ENCODE data around the gene ZNF462.
A peak's percentile ranks its signal among the peaks of the same experiment; 100 is the strongest.
"Not testable (repeated sequence)": the region's sequence is repeated elsewhere in the genome, so short reads cannot be mapped to it uniquely, and the experiment has no call there.

ZNF462 gene

DNA sequence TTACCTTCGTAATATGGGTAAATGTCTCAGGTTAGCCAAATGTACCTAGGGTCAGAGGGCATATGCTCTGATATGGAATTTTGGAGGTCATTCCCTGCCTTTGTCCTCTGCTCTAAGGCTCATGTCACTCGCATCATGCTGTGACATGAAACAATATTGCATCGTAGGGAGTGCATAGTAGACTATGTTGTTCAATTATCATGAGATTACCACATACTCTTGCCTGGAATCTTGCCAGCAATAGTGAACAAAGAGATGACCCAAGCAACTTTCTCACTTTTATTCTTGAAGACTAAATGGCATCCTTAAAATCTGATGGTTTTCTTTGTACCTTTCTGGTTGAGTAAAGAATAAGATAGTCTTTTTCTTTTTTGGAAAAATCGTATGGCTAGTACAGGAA, 27.6 kb downstream of the ZNF462 start:
- no peak for DNase-seq (ENCODE audit: extremely low spot score)
- POLR2A ChIA-PET: no interaction called here
- no peak for TF ChIP-seq LEF1 (IDR thresholded peaks at IDR 0.05; ENCODE audit: borderline replicate concordance)
- TF ChIP-seq HDGF (IDR thresholded peaks at IDR 0.05; ENCODE audit: borderline replicate concordance): no peak
- TF ChIP-seq NFRKB (IDR thresholded peaks at IDR 0.05): no peak
- no peak for TF ChIP-seq SUZ12 (IDR thresholded peaks at IDR 0.05)
- no peak for TF ChIP-seq SP1 (IDR thresholded peaks at IDR 0.05)
- TF ChIP-seq L3MBTL2 (conservative IDR thresholded peaks at IDR 0.05): no peak
- TF ChIP-seq ELF4 (IDR thresholded peaks at IDR 0.05): no peak
- CTCF ChIA-PET: interaction anchor here (0.7 kb wide), 1 partner anchor 588 kb away, joined by 3 read pairs; no protein-coding TSS in a partner anchor

DNA sequence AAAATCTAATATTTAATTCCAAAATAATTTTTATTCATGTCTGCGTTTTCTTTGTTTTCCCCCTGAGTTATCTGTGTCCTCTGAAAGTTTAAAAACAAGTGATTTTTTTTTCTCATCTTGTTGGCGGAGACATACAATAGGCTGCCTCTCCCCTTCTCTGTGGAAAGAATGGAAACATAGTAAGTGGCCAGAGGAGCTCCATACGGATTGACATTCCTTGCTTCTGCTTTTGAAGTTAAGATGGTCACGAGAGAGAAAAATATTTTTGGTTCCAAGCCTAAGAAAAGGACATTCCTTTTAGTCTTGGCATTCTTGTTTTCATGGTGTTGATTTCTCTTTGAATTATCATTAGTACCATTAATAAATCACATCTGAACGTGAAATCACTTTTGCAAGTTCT, 28.3 kb downstream of the ZNF462 start:
- no peak for DNase-seq (ENCODE audit: extremely low spot score)
- no peak for TF ChIP-seq BHLHE40 (IDR thresholded peaks at IDR 0.05; ENCODE audit: borderline replicate concordance)
- TF ChIP-seq ZNF384 (IDR thresholded peaks at IDR 0.05): no peak
- TF ChIP-seq SP1 (IDR thresholded peaks at IDR 0.05): no peak
- no peak for TF ChIP-seq TARDBP (IDR thresholded peaks at IDR 0.05)
- TF ChIP-seq NFRKB (IDR thresholded peaks at IDR 0.05): no peak
- no peak for TF ChIP-seq L3MBTL2 (conservative IDR thresholded peaks at IDR 0.05)
- no peak for TF ChIP-seq SUZ12 (IDR thresholded peaks at IDR 0.05)
- no peak for TF ChIP-seq FOXK2 (IDR thresholded peaks at IDR 0.05)
- TF ChIP-seq LEF1 (IDR thresholded peaks at IDR 0.05; ENCODE audit: borderline replicate concordance): no peak
- TF ChIP-seq HDGF (IDR thresholded peaks at IDR 0.05; ENCODE audit: borderline replicate concordance): no peak
- TF ChIP-seq FOXM1 (IDR thresholded peaks at IDR 0.05; ENCODE audit: borderline replicate concordance): no peak
- POLR2A ChIA-PET: no interaction called here
- CTCF ChIA-PET: interaction anchor here (0.7 kb wide), 1 partner anchor 587 kb away, joined by 3 read pairs; no protein-coding TSS in a partner anchor

DNA sequence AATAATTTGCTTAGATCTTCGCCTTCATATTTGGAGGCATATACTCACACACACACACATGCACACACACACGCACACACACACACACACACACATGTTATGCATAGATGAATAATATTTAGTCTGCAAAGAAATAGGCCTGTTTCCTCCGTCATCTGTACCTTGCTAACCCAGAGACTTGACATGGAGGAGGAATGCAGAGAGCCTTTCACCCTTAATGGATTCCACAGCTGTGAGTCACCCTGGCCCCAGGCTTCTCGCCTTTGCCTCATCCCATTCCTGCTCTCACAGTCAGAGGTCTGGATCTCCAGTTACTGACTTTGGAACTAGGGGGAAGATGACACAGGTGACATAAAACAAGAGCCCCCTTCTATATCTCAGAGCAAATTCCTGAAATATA, 29.7 kb downstream of the ZNF462 start:
- no peak for TF ChIP-seq SP1 (IDR thresholded peaks at IDR 0.05)
- TF ChIP-seq CTBP1 (IDR thresholded peaks at IDR 0.05; ENCODE audit: borderline replicate concordance): no peak
- no peak for TF ChIP-seq HDGF (IDR thresholded peaks at IDR 0.05; ENCODE audit: borderline replicate concordance)
- no peak for TF ChIP-seq L3MBTL2 (conservative IDR thresholded peaks at IDR 0.05)
- TF ChIP-seq BHLHE40 (IDR thresholded peaks at IDR 0.05; ENCODE audit: borderline replicate concordance): no peak
- no peak for TF ChIP-seq LEF1 (IDR thresholded peaks at IDR 0.05; ENCODE audit: borderline replicate concordance)
- TF ChIP-seq SUZ12 (IDR thresholded peaks at IDR 0.05): no peak
- no peak for TF ChIP-seq ZNF384 (IDR thresholded peaks at IDR 0.05)
- no peak for TF ChIP-seq FOXM1 (IDR thresholded peaks at IDR 0.05; ENCODE audit: borderline replicate concordance)
- TF ChIP-seq NFRKB (IDR thresholded peaks at IDR 0.05): no peak
- TF ChIP-seq, protein P1, sequence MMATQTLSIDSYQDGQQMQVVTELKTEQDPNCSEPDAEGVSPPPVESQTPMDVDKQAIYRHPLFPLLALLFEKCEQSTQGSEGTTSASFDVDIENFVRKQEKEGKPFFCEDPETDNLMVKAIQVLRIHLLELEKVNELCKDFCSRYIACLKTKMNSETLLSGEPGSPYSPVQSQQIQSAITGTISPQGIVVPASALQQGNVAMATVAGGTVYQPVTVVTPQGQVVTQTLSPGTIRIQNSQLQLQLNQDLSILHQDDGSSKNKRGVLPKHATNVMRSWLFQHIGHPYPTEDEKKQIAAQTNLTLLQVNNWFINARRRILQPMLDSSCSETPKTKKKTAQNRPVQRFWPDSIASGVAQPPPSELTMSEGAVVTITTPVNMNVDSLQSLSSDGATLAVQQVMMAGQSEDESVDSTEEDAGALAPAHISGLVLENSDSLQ (IDR thresholded peaks at IDR 0.05): no peak
- no peak for TF ChIP-seq FOXA1 (IDR thresholded peaks at IDR 0.05)
- POLR2A ChIA-PET: no interaction called here
- peak; percentile 48 for DNase-seq (ENCODE audit: extremely low spot score)
- CTCF ChIA-PET: interaction anchor here (0.6 kb wide), 1 partner anchor 13 kb away, joined by 3 read pairs; no protein-coding TSS in a partner anchor

- no peak for DNase-seq (ENCODE audit: extremely low spot score)
- CTCF ChIA-PET: interaction anchor here (0.6 kb wide), 1 partner anchor 12 kb away, joined by 3 read pairs; no protein-coding TSS in a partner anchor
- POLR2A ChIA-PET: no interaction called here
- TF ChIP-seq SUZ12 (IDR thresholded peaks at IDR 0.05) (no peak), CTBP1 (IDR thresholded peaks at IDR 0.05; ENCODE audit: borderline replicate concordance) (no peak), SP1 (IDR thresholded peaks at IDR 0.05) (no peak), LEF1 (IDR thresholded peaks at IDR 0.05; ENCODE audit: borderline replicate concordance) (no peak), FOXA1 (IDR thresholded peaks at IDR 0.05) (no peak), FOXK2 (IDR thresholded peaks at IDR 0.05) (no peak), BHLHE40 (IDR thresholded peaks at IDR 0.05; ENCODE audit: borderline replicate concordance) (no peak), TARDBP (IDR thresholded peaks at IDR 0.05) (no peak), L3MBTL2 (conservative IDR thresholded peaks at IDR 0.05) (no peak), ELF4 (IDR thresholded peaks at IDR 0.05) (no peak), HDGF (IDR thresholded peaks at IDR 0.05; ENCODE audit: borderline replicate concordance) (no peak), ZNF384 (IDR thresholded peaks at IDR 0.05) (no peak), ARNT (IDR thresholded peaks at IDR 0.05) (no peak)
These were observed 30.1 kb downstream of the ZNF462 start for GRCh38 chr9:106893088-106893487.

DNA sequence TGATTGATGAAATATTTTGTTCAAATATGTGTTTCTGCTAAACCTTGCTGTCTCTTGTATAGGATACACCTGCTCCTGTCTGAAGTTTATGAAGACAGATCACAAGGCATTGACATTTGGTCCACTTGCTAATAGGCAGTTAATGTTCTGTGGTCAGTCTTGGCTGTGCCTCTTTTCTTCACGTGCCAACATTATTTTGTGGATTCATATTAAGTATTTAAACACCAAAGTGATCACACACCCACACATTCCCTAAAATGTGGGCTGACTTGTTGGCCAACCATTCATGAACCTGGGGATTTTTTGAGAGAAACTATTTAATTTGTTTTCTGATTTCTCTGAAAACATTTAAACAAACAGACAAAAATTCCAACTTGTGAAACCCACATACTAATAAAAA, 33.7 kb downstream of the ZNF462 start:
- DNase-seq (ENCODE audit: extremely low spot score): no peak
- ChIA-PET POLR2A (no interaction called here), CTCF (no interaction called here)
- no peak for TF ChIP-seq BHLHE40 (IDR thresholded peaks at IDR 0.05; ENCODE audit: borderline replicate concordance)
- TF ChIP-seq FOXA1 (IDR thresholded peaks at IDR 0.05): no peak
- TF ChIP-seq L3MBTL2 (conservative IDR thresholded peaks at IDR 0.05): no peak
- TF ChIP-seq ZNF384 (IDR thresholded peaks at IDR 0.05): no peak
- no peak for TF ChIP-seq FOXM1 (IDR thresholded peaks at IDR 0.05; ENCODE audit: borderline replicate concordance)
- TF ChIP-seq, protein P1 (IDR thresholded peaks at IDR 0.05): no peak
- no peak for TF ChIP-seq ARNT (IDR thresholded peaks at IDR 0.05)
- no peak for TF ChIP-seq HDGF (IDR thresholded peaks at IDR 0.05; ENCODE audit: borderline replicate concordance)

DNA sequence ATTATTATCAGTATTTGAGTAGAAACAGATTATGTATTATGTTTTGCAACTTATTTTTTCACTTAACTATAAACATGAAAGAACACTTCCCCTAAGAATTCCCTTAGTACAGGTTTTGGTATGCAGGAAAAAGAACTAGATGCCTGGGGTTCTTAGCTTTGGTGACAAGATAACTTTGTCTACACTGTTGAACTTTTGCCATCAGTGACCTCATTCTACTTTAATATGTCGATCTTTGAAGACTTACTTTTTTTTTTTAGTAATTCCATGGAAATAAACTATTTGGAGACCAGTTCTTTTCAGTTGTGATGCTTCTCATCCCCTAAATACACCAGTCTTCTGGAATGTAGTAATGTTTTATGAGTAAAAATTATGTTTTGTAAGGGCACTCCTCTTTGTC, 34.3 kb downstream of the ZNF462 start:
- ChIA-PET CTCF (no interaction called here), POLR2A (no interaction called here)
- no peak for DNase-seq (ENCODE audit: extremely low spot score)
- no peak for TF ChIP-seq HDGF (IDR thresholded peaks at IDR 0.05; ENCODE audit: borderline replicate concordance)
- TF ChIP-seq LEF1 (IDR thresholded peaks at IDR 0.05; ENCODE audit: borderline replicate concordance): no peak
- TF ChIP-seq NFRKB (IDR thresholded peaks at IDR 0.05): no peak
- TF ChIP-seq ARNT (IDR thresholded peaks at IDR 0.05): no peak
- TF ChIP-seq ELF4 (IDR thresholded peaks at IDR 0.05): no peak
- no peak for TF ChIP-seq SP1 (IDR thresholded peaks at IDR 0.05)
- TF ChIP-seq ZNF384 (IDR thresholded peaks at IDR 0.05): no peak
- TF ChIP-seq BHLHE40 (IDR thresholded peaks at IDR 0.05; ENCODE audit: borderline replicate concordance): no peak
- TF ChIP-seq L3MBTL2 (conservative IDR thresholded peaks at IDR 0.05): no peak
- no peak for TF ChIP-seq FOXM1 (IDR thresholded peaks at IDR 0.05; ENCODE audit: borderline replicate concordance)

- DNase-seq (ENCODE audit: extremely low spot score): no peak
- ChIA-PET POLR2A (no interaction called here), CTCF (no interaction called here)
- TF ChIP-seq SUZ12 (IDR thresholded peaks at IDR 0.05): no peak
- TF ChIP-seq L3MBTL2 (conservative IDR thresholded peaks at IDR 0.05): no peak
- no peak for TF ChIP-seq ELF4 (IDR thresholded peaks at IDR 0.05)
- no peak for TF ChIP-seq TARDBP (IDR thresholded peaks at IDR 0.05)
- TF ChIP-seq BHLHE40 (IDR thresholded peaks at IDR 0.05; ENCODE audit: borderline replicate concordance): no peak
- no peak for TF ChIP-seq HDGF (IDR thresholded peaks at IDR 0.05; ENCODE audit: borderline replicate concordance)
- TF ChIP-seq FOXM1 (IDR thresholded peaks at IDR 0.05; ENCODE audit: borderline replicate concordance): no peak
- no peak for TF ChIP-seq NFRKB (IDR thresholded peaks at IDR 0.05)
- TF ChIP-seq FOXK2 (IDR thresholded peaks at IDR 0.05): no peak
- no peak for TF ChIP-seq SP1 (IDR thresholded peaks at IDR 0.05)
- no peak for TF ChIP-seq FOXA1 (IDR thresholded peaks at IDR 0.05)
- TF ChIP-seq CTBP1 (IDR thresholded peaks at IDR 0.05; ENCODE audit: borderline replicate concordance): no peak
- TF ChIP-seq, protein P1 (IDR thresholded peaks at IDR 0.05): no peak
- no peak for TF ChIP-seq ZNF384 (IDR thresholded peaks at IDR 0.05)
- TF ChIP-seq ARNT (IDR thresholded peaks at IDR 0.05): no peak
- TF ChIP-seq LEF1 (IDR thresholded peaks at IDR 0.05; ENCODE audit: borderline replicate concordance): no peak
These were observed 34.8 kb downstream of the ZNF462 start for GRCh38 chr9:106897751-106898150.

DNA sequence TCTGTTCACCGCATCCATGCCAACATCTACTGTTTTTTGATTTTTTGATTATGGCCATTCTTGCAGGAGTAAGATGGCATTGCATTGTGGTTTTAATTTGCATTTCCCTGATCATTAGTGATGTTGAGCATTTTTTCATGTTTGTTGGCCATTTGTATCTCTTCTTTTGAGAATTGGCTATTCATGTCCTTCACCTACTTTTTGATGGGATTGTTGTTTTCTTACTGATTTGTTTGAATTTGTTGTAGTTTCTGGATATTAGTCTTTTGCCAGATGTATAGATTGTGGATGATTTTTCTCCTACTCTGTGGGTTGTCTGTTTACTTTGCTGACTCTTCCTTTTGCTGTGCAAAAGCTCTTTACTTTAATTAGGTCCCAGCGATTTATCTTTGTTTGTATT, 37.6 kb downstream of the ZNF462 start:
- CTCF ChIA-PET; DNase-seq (ENCODE audit: extremely low spot score): not testable (repeated sequence)
- POLR2A ChIA-PET: interaction anchor here (0.6 kb wide), 1 partner anchor 136 kb away, joined by 3 read pairs; no protein-coding TSS in a partner anchor
